Measurements from ENCODE around the gene BPIFB2. TPM values are rescaled to one million over a fixed set of nuclear protein-coding genes. Genes with fewer than 3 reads are reported as not detected.

The BPIFB2 gene
- polyA plus RNA-seq, 1 of the 3 experiments (the other 2 are of a cell fraction), result not detected

- H3K4me3 ChIP-seq (ENCODE audit: low read depth in 2 of 2, low read length in 1 of 2), result no peak overlapping the region
- CTCF ChIA-PET, result no interaction called here
- WGBS (ENCODE audit: low lambda C conversion rate), result 68% methylated on average over 11 of the region's 13 CpGs
- no peaks in the 10 kb centered on the region for H3K36me3 ChIP-seq (replicated peaks in 1 of 2; ENCODE audit: control insufficient read depth in 1 of 2, insufficient read depth in 2 of 2, low read length in 1 of 2)
- H4K20me1 ChIP-seq (ENCODE audit: insufficient read depth), result no peaks in the 10 kb centered on the region
- no peak for DNase-seq
- H3K4me1 ChIP-seq (ENCODE audit: control insufficient read depth in 1 of 2, insufficient read depth in 2 of 2, low read depth in 1 of 2, low read length in 1 of 2), result no peaks in the 10 kb centered on the region; a peak in 1 of 4 replicates
- no peaks in the 10 kb centered on the region; the same call in 1 of the 2 replicates for H3K27me3 ChIP-seq (ENCODE audit: insufficient read depth)
- no peaks in the 10 kb centered on the region for H3K79me2 ChIP-seq (ENCODE audit: insufficient read depth)
- no peaks in the 10 kb centered on the region for H3K9me2 ChIP-seq
- H3F3A ChIP-seq (replicated peaks; ENCODE audit: insufficient read depth), result no peaks in the 10 kb centered on the region
- no peak overlapping the region for H3K9ac ChIP-seq
- no peak for TF ChIP-seq RFX5 (IDR thresholded peaks at IDR 0.05; ENCODE audit: low read length)
- TF ChIP-seq USF2 (IDR thresholded peaks at IDR 0.05; ENCODE audit: borderline replicate concordance, low read depth, low read length), result no peak
- TF ChIP-seq IRF3 (IDR thresholded peaks at IDR 0.05; ENCODE audit: low read depth, low read length), result no peak
- TF ChIP-seq USF1 (IDR thresholded peaks at IDR 0.05; ENCODE audit: borderline replicate concordance, low read depth), result no peak
- no peak for TF ChIP-seq RXRA (IDR thresholded peaks at IDR 0.05; ENCODE audit: borderline replicate concordance, low read depth)
- no peak for TF ChIP-seq REST (IDR thresholded peaks at IDR 0.05; ENCODE audit: low read depth, low read length)
- TF ChIP-seq CHD2 (IDR thresholded peaks at IDR 0.05; ENCODE audit: low read length, partially characterized antibody), result no peak
- no peak for TF ChIP-seq ZBTB33 (IDR thresholded peaks at IDR 0.05; ENCODE audit: borderline replicate concordance, low read depth)
- TF ChIP-seq TAF1 (IDR thresholded peaks at IDR 0.05; ENCODE audit: borderline replicate concordance, low read depth, low read length), result no peak
- TF ChIP-seq PBX3 (IDR thresholded peaks at IDR 0.05), result no peak
- no peak for TF ChIP-seq MEF2A (IDR thresholded peaks at IDR 0.05; ENCODE audit: borderline replicate concordance, low read depth)
- no peak for TF ChIP-seq MAX (IDR thresholded peaks at IDR 0.05; ENCODE audit: low read depth)
- TF ChIP-seq CTCF (IDR thresholded peaks at IDR 0.05), result no peak
- TF ChIP-seq EZH2phosphoT487 (IDR thresholded peaks at IDR 0.05; ENCODE audit: borderline replicate concordance, low read depth), result no peak
- no peak for TF ChIP-seq POLR2AphosphoS5 (IDR thresholded peaks at IDR 0.05; ENCODE audit: low read depth, low read length)
- no peak for TF ChIP-seq FOSL2 (IDR thresholded peaks at IDR 0.05; ENCODE audit: borderline replicate concordance, low read depth)
- H3K9me3 ChIP-seq, result no peaks in the 10 kb centered on the region
- no peak overlapping the region for H2AFZ ChIP-seq (ENCODE audit: low read depth)
- no peak overlapping the region for H3K27ac ChIP-seq (ENCODE audit: low read depth in 2 of 2, low read length in 1 of 2)
- POLR2A ChIA-PET, result no interaction called here
- H3K4me2 ChIP-seq, result no peak overlapping the region
Observed at GRCh38 chr20:32972181-32973076, 35.1 kb upstream of the BPIFB2 start.

All from SK-N-SH (cell line).